Endothelial cell of umbilical vein (primary cell): ENCODE measurements around the gene UBE3D. TPM values are rescaled to one million over a fixed set of nuclear protein-coding genes. Genes with fewer than 3 reads are reported as not detected.

ENCODE experiments used
- BruUV-seq: library from RNA; stranded (reverse); fragments of 400-500 nt; replicated peaks from 2 replicates; lab custom pipeline; 2021; lab: Mats Ljungman, UMichigan
- CTCF ChIA-PET: fragments of 300-600, 350-600 bp; sonication (Branson Sonifier 250); formaldehyde crosslinking; loops from one replicate; lab custom pipeline; 2021; ENCODE audit warnings: antibody characterized with exemption, inconsistent platforms; lab: Charles Lee
- POLR2A ChIA-PET: fragments of 300-600, 350-600 bp; sonication (Branson Sonifier 250); formaldehyde crosslinking; loops from one replicate; lab custom pipeline; 2021; ENCODE audit warnings: antibody characterized with exemption, inconsistent platforms; lab: Charles Lee
- DNase-seq: peaks from one replicate; pipeline ENCODE4 v3.0.0-alpha.2; 2011; ENCODE audit warnings: low read depth, low spot score
- FAIRE-seq: peaks from 2 replicates; lab custom pipeline; 2011; peaks lifted over from hg19 to GRCh38; lab: Jason Lieb, UNC
- H2AFZ ChIP-seq: 2 replicates; pipeline ENCODE4 v1.6.0; 2012; ENCODE audit warnings: low read depth, low read length, control low read depth, inconsistent platforms
- H3K27ac ChIP-seq: 2 replicates; pipeline ENCODE4 v1.5.1; 2011; ENCODE audit warnings: low read depth, mild to moderate bottlenecking, control low read depth, low read length, moderate library complexity; ENCODE audit not compliant: insufficient read depth
- H3K27me3 ChIP-seq, 2 experiments: 2 replicates each; pipeline versions ENCODE4 v1.6.0 to v1.6.1; 2011; ENCODE audit warnings: low read length in 2 of 2, mixed read lengths in 1 of 2; ENCODE audit not compliant: control insufficient read depth in 2 of 2, insufficient read depth in 2 of 2
- H3K36me3 ChIP-seq, 2 experiments: 2 replicates in 1 of 2; 3 replicates in 1 of 2; pipeline ENCODE4 v1.5.1; 2011; ENCODE audit warnings: low read length in 2 of 2, mild to moderate bottlenecking in 1 of 2, moderate library complexity in 1 of 2; ENCODE audit not compliant: control insufficient read depth in 2 of 2, insufficient read depth in 2 of 2; ENCODE audit errors: extremely low read depth in 1 of 2
- H3K4me1 ChIP-seq: 3 replicates; pipeline ENCODE4 v1.5.1; 2011; ENCODE audit warnings: mild to moderate bottlenecking, low read length; ENCODE audit not compliant: control insufficient read depth, insufficient read depth; ENCODE audit errors: extremely low read depth
- H3K4me2 ChIP-seq: 2 replicates; pipeline ENCODE4 v1.6.1; 2011; ENCODE audit warnings: low read length, control low read depth, mixed read lengths; ENCODE audit not compliant: insufficient read depth
- H3K4me3 ChIP-seq, 3 experiments: fragments of 200-600 bp in 1 of 3; sonication (generic), shearing (Covaris generic) in 1 of 3; replicated peaks in 1 of 3; 2 replicates each; pipeline ENCODE4 v1.5.1; 2011 to 2016; ENCODE audit warnings: control low read depth in 3 of 3, low read length in 3 of 3, mild to moderate bottlenecking in 2 of 3, inconsistent platforms in 1 of 3, low read depth in 1 of 3, moderate library complexity in 1 of 3; ENCODE audit not compliant: insufficient read depth in 1 of 3
- H3K79me2 ChIP-seq: 2 replicates; pipeline ENCODE4 v1.6.0; 2012; ENCODE audit warnings: low read length, inconsistent platforms; ENCODE audit not compliant: control insufficient read depth, insufficient read depth
- H3K9ac ChIP-seq: replicated peaks from 2 replicates; pipeline ENCODE3; 2011; ENCODE audit warnings: low read length, control low read depth; ENCODE audit not compliant: insufficient read depth; ENCODE audit errors: extremely low read depth
- H3K9me1 ChIP-seq: replicated peaks from 3 replicates; pipeline ENCODE4 v1.6.0; 2011; ENCODE audit warnings: mild to moderate bottlenecking, low read length; ENCODE audit not compliant: control insufficient read depth, insufficient read depth; ENCODE audit errors: extremely low read depth
- H3K9me3 ChIP-seq: replicated peaks from 2 replicates; pipeline ENCODE4 v1.5.1; 2012; ENCODE audit warnings: low read length, inconsistent platforms; ENCODE audit not compliant: control insufficient read depth, insufficient read depth
- H4K20me1 ChIP-seq: replicated peaks from 2 replicates; pipeline ENCODE3; 2011; ENCODE audit warnings: mild to moderate bottlenecking, low read length; ENCODE audit not compliant: control insufficient read depth, insufficient read depth; ENCODE audit errors: extremely low read depth
- EZH2 ChIP-seq: IDR thresholded peaks from 2 replicates; pipeline ENCODE4 v1.6.1; 2012; ENCODE audit warnings: borderline replicate concordance, low read depth, mild to moderate bottlenecking, moderate library complexity, low read length, inconsistent platforms; ENCODE audit not compliant: severe bottlenecking
- FOS ChIP-seq: IDR thresholded peaks from 2 replicates; pipeline ENCODE4 v1.6.1; 2011; ENCODE audit warnings: mild to moderate bottlenecking, low read length, moderate library complexity, borderline replicate concordance; ENCODE audit not compliant: insufficient read depth
- GATA2 ChIP-seq: IDR thresholded peaks from 2 replicates; pipeline ENCODE4 v1.7.0; 2011; ENCODE audit warnings: low read depth, mild to moderate bottlenecking, moderate library complexity, mixed read lengths, low read length; ENCODE audit not compliant: insufficient read length, insufficient read depth
- JUN ChIP-seq: IDR thresholded peaks from 2 replicates; pipeline ENCODE4 v1.6.1; 2011; ENCODE audit warnings: borderline replicate concordance, low read depth; ENCODE audit not compliant: insufficient read length, insufficient read depth
- MYC ChIP-seq: IDR thresholded peaks from one replicate; pipeline ENCODE4 v1.6.1; 2011; ENCODE audit warnings: mild to moderate bottlenecking, low read depth, low read length
- POLR2A ChIP-seq: IDR thresholded peaks from 2 replicates; pipeline ENCODE4 v1.6.1; 2012; ENCODE audit warnings: low read depth, mild to moderate bottlenecking, control low read depth, low read length
- POLR2AphosphoS5 ChIP-seq: IDR thresholded peaks from 2 replicates; pipeline ENCODE4 v1.6.1; 2012; ENCODE audit warnings: low read depth, mild to moderate bottlenecking, control low read depth, low read length, moderate library complexity; ENCODE audit not compliant: insufficient read depth
- dilution Hi-C: fragments of 300-500 bp; cut with MboI; formaldehyde crosslinking; loops from one replicate; pipeline ENCODE4 v1.15.0; 2019; ENCODE audit warnings: low sequenced_read_pairs; ENCODE audit not compliant: extremely low pct_ligation_motif_present
- intact Hi-C: fragments of 100-400 bp; cut with micrococcal nuclease; formaldehyde crosslinking; loops from one replicate; pipeline ENCODE4 v1.10.0; 2022
- polyA plus RNA-seq, 4 experiments: library from polyadenylated mRNA; depleted of rRNA in 3 of 4; stranded (reverse) in 3 of 4; unstranded in 1 of 4; fragments of >200 nt; gene quantifications; 2 replicates each; pipeline versions ENCODE4 v1.2.1 to v1.2.3, GENCODE V29; 2011 to 2012; ENCODE audit warnings: missing spikeins in 1 of 4
- total RNA-seq: library from RNA; stranded (reverse); gene quantifications from 2 replicates; pipeline ENCODE4 v1.2.3, GENCODE V29; 2021
- TF ChIP-seq, protein P1 (sequence below), 2 donors: IDR thresholded peaks; 1 replicate in 1 of 2; 2 replicates in 1 of 2; pipeline ENCODE4 v1.5.1; 2011; ENCODE audit warnings: low read length in 2 of 2, mild to moderate bottlenecking in 2 of 2, moderate library complexity in 2 of 2, control low read depth in 1 of 2, inconsistent platforms in 1 of 2, low read depth in 1 of 2; ENCODE audit not compliant: insufficient read depth in 1 of 2; ENCODE audit errors: extremely low read depth in 1 of 2
- TF ChIP-seq, protein P2 (sequence below): IDR thresholded peaks from 2 replicates; pipeline ENCODE4 v1.6.1; 2011; ENCODE audit not compliant: insufficient read depth, insufficient read length

UBE3D gene
- total and polyA plus RNA-seq, 2 donors (not counting 3 experiments of a cell fraction or from before 2014, with no cell fraction given) = 1.9 to 6.2 TPM

DNA sequence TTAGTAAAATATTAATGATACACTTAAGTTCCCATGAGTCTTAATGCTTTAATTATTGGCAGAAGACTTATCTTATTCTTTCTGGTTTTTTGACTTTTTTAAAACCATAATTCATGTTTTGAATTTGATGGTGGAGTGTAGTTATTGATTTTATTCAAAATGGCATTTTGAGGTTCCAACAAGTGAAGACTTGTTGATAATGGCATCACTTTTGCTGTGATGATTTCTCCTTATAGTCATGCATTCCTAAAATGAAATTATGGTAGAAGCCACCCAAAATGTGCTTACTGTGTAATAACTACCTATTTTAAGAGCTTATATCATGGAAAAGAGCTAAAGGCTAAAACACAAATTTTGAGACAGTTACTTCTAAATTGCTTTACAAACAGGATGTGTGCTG is 4.0 kb upstream of the UBE3D start:
- dilution Hi-C loops (no loop called here), intact Hi-C loops (loop anchor here (5.0 kb wide), 3 partner anchors 338 to 468 kb away; partner anchors contain the start of gene ME1)
- Histone ChIP-seq H3K4me2 (no peak overlapping the region), H3K4me1 (peaks cover 26% of the 10 kb centered on the region), H3K4me3 (no peak overlapping the region), H3K36me3 (no peaks in the 10 kb centered on the region), H3K27me3 (no peaks in the 10 kb centered on the region), H3K9me1 (no peaks in the 10 kb centered on the region), H3K79me2 (peaks cover 3% of the 10 kb centered on the region), H3K9me3 (no peaks in the 10 kb centered on the region), H3K27ac (no peak overlapping the region), H3K9ac (no peak overlapping the region), H4K20me1 (no peaks in the 10 kb centered on the region), H2AFZ (no peak overlapping the region)
- DNase-seq = no peak
- CTCF ChIA-PET = interaction anchor here (1.4 to 9.7 kb wide), 3 partner anchors 149 to 445 kb away, joined by 4 to 431 read pairs (median 6); partner anchors contain the start of gene PRSS35
- TF ChIP-seq, protein P1, sequence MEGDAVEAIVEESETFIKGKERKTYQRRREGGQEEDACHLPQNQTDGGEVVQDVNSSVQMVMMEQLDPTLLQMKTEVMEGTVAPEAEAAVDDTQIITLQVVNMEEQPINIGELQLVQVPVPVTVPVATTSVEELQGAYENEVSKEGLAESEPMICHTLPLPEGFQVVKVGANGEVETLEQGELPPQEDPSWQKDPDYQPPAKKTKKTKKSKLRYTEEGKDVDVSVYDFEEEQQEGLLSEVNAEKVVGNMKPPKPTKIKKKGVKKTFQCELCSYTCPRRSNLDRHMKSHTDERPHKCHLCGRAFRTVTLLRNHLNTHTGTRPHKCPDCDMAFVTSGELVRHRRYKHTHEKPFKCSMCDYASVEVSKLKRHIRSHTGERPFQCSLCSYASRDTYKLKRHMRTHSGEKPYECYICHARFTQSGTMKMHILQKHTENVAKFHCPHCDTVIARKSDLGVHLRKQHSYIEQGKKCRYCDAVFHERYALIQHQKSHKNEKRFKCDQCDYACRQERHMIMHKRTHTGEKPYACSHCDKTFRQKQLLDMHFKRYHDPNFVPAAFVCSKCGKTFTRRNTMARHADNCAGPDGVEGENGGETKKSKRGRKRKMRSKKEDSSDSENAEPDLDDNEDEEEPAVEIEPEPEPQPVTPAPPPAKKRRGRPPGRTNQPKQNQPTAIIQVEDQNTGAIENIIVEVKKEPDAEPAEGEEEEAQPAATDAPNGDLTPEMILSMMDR (IDR thresholded peaks at IDR 0.05; ENCODE audit: extremely low read depth in 1 of 2, insufficient read depth in 1 of 2, low read depth in 1 of 2, low read length in 2 of 2) = no peak
- TF ChIP-seq GATA2 = no peak
- TF ChIP-seq FOS = no peak
- TF ChIP-seq POLR2A = no peak
- no peak for TF ChIP-seq EZH2
- TF ChIP-seq JUN = no peak
- TF ChIP-seq POLR2AphosphoS5 = no peak
- TF ChIP-seq, protein P2, sequence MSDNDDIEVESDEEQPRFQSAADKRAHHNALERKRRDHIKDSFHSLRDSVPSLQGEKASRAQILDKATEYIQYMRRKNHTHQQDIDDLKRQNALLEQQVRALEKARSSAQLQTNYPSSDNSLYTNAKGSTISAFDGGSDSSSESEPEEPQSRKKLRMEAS = no peak
- TF ChIP-seq MYC = no peak
- no peak for FAIRE-seq
- no TSS peak for BruUV-seq
- POLR2A ChIA-PET = no interaction called here
